OCI-LY3 (cell line): ENCODE results near the gene SLC19A1.

Experiments used
- H2AFZ ChIP-seq: fragments of 200-600, 300-600 bp; shearing (Covaris generic); 2 replicates; pipeline ENCODE4 v1.6.0; 2014; ENCODE audit warnings: antibody characterized with exemption, low read depth, low read length
- H3K27ac ChIP-seq: fragments of 200-600, 300-600 bp; sonication (generic); 2 replicates; pipeline ENCODE4 v1.5.1; 2014; ENCODE audit warnings: mild to moderate bottlenecking, low read length, moderate library complexity, mixed read lengths
- H3K27me3 ChIP-seq: fragments of 200-600, 300-600 bp; sonication (generic); 2 replicates; pipeline ENCODE4 v1.6.1; 2014; ENCODE audit warnings: low read depth, low read length, mixed read lengths
- H3K36me3 ChIP-seq: fragments of 200-600, 300-600 bp; sonication (generic); replicated peaks from 2 replicates; pipeline ENCODE3; 2014; ENCODE audit warnings: low read depth, low read length, mixed read lengths
- H3K4me1 ChIP-seq: fragments of 300-600, 200-600 bp; sonication (generic); 2 replicates; pipeline ENCODE4 v1.6.1; 2014; ENCODE audit warnings: low read length, mixed read lengths
- H3K4me2 ChIP-seq: fragments of 200-600, 300-600 bp; sonication (generic); 2 replicates; pipeline ENCODE4 v1.6.1; 2014; ENCODE audit warnings: low read length, mixed read lengths
- H3K4me3 ChIP-seq: fragments of 300-600, 200-600 bp; sonication (generic); 2 replicates; pipeline ENCODE4 v1.5.1; 2014; ENCODE audit warnings: antibody characterized with exemption, mild to moderate bottlenecking, low read length, moderate library complexity
- H3K79me2 ChIP-seq: fragments of 300-600, 200-600 bp; shearing (Covaris generic); 2 replicates; pipeline ENCODE4 v1.6.1; 2014; ENCODE audit warnings: mild to moderate bottlenecking, low read length, mixed read lengths
- H3K9ac ChIP-seq: fragments of 300-600, 200-600 bp; shearing (Covaris generic); 2 replicates; pipeline ENCODE4 v1.6.0; 2014; ENCODE audit warnings: mild to moderate bottlenecking, low read length, moderate library complexity
- H3K9me3 ChIP-seq: fragments of 200-600, 300-600 bp; shearing (Covaris generic); 2 replicates; pipeline ENCODE4 v1.6.1; 2014; ENCODE audit warnings: low read length, mixed read lengths; ENCODE audit not compliant: insufficient read depth
- H4K20me1 ChIP-seq: fragments of 200-600, 300-600 bp; sonication (generic); 2 replicates; pipeline ENCODE4 v1.6.1; 2016; ENCODE audit warnings: low read length, mixed read lengths; ENCODE audit not compliant: insufficient read depth
- EZH2phosphoT487 ChIP-seq: fragments of 200-600 bp; shearing (Covaris generic); IDR thresholded peaks from 2 replicates; pipeline ENCODE4 v1.6.1; 2018; ENCODE audit warnings: antibody characterized with exemption, mixed run types, low read depth
- TF ChIP-seq, protein P1 (sequence below): fragments of 200-600, 300-600 bp; sonication (generic); IDR thresholded peaks from 2 replicates; pipeline ENCODE4 v1.5.1; 2014; ENCODE audit warnings: antibody characterized with exemption, low read length, low read depth

The SLC19A1 gene

DNA sequence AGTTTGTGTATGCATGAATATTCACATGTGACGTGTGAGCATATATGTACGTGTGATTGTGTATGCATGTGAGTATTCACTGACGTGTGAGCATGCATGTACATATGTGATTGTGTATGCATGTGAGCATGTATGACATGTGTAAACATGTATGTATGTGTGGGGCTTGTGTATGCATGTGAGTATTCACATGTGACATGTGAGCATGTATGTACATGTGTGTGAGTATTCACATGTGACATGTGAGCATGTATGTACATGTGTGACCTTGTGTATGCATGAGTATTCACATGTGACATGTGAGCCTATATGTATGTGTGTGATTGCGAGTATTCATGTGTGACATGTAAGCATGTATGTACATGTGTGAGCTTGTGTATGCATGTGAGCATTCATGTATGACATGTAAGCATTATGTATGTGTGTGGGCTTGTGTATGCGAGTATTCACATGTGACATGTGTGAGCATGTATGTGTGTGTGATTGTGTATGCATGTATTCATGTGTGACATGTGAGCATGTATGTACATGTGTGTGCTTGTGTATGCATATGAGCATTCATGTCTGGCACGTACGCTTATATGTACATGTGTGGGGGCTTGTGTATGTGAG, 89.4 kb downstream of the SLC19A1 start:
- no peaks in the 10 kb centered on the region for H3K36me3 ChIP-seq
- H3K4me3 ChIP-seq = no peak overlapping the region
- H2AFZ ChIP-seq = no peak overlapping the region
- no peaks in the 10 kb centered on the region for H3K27me3 ChIP-seq
- H3K79me2 ChIP-seq = no peaks in the 10 kb centered on the region
- no peak overlapping the region for H3K9ac ChIP-seq
- H3K9me3 ChIP-seq = no peaks in the 10 kb centered on the region
- no peaks in the 10 kb centered on the region for H3K4me1 ChIP-seq
- TF ChIP-seq, protein P1, sequence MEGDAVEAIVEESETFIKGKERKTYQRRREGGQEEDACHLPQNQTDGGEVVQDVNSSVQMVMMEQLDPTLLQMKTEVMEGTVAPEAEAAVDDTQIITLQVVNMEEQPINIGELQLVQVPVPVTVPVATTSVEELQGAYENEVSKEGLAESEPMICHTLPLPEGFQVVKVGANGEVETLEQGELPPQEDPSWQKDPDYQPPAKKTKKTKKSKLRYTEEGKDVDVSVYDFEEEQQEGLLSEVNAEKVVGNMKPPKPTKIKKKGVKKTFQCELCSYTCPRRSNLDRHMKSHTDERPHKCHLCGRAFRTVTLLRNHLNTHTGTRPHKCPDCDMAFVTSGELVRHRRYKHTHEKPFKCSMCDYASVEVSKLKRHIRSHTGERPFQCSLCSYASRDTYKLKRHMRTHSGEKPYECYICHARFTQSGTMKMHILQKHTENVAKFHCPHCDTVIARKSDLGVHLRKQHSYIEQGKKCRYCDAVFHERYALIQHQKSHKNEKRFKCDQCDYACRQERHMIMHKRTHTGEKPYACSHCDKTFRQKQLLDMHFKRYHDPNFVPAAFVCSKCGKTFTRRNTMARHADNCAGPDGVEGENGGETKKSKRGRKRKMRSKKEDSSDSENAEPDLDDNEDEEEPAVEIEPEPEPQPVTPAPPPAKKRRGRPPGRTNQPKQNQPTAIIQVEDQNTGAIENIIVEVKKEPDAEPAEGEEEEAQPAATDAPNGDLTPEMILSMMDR = no peak
- no peak for TF ChIP-seq EZH2phosphoT487
- no peak overlapping the region for H3K27ac ChIP-seq
- no peak overlapping the region for H3K4me2 ChIP-seq
- no peaks in the 10 kb centered on the region for H4K20me1 ChIP-seq

DNA sequence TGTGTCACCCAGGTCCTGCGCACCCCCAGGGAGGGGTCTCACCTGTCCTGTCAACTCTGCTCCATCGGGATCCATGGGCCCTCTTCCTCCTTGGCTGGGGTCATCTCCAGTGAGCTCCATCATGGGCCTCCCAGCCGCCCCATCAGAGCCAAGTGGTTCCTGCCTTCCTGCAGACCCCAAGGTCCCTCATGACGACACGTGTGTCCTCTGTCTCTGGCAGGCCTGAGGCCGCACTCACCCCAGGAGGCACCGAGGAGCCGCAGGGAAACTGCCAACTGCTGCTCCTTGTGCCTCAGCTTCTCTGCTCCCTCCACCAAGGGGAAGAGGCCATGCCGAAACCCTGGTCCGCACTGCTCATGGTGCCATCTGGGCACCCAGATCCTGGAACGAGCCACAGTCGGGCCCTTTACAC, 90.5 kb downstream of the SLC19A1 start:
- no peaks in the 10 kb centered on the region for H3K36me3 ChIP-seq
- no peak overlapping the region for H3K4me2 ChIP-seq
- TF ChIP-seq, protein P1 = no peak
- TF ChIP-seq EZH2phosphoT487 = no peak
- no peaks in the 10 kb centered on the region for H3K79me2 ChIP-seq
- no peak overlapping the region for H3K9ac ChIP-seq
- H3K9me3 ChIP-seq = no peaks in the 10 kb centered on the region
- no peaks in the 10 kb centered on the region for H3K27me3 ChIP-seq
- no peaks in the 10 kb centered on the region for H3K4me1 ChIP-seq
- no peak overlapping the region for H3K27ac ChIP-seq
- H3K4me3 ChIP-seq = no peak overlapping the region
- H4K20me1 ChIP-seq = no peaks in the 10 kb centered on the region
- no peak overlapping the region for H2AFZ ChIP-seq

DNA sequence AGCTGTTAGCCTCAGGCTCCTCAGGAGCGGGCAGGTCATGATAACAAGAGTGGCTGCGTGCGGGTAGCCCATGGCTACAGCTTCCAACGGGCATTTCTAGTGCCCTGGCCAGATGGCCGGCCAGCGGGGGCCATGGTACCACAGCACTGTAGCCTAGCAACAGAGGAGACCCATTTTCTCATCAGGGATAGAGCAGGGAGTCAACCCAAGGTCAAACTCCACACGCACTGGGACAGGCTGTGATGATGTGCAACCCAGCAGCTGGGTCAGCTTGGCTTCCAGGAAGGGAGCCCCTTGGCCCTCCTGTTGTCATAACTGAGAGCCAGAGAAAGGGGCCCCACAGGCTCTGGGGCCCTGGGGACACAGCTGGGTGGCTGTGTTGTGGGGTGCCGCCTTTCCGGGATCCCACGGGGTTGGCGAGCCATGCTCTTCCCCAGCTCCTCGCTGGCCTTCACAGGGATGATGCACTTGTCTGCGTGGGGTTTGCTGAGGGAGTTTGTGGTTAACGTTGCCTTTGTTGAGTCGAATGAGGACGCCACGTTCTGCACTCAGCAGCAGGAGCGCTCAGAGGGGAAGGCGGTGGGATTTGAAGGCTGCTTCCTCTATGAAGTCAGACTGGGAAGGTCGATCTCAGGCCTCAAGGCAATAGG, 91.0 kb downstream of the SLC19A1 start:
- no peak overlapping the region for H3K4me2 ChIP-seq
- H3K27ac ChIP-seq = no peak overlapping the region
- H3K4me1 ChIP-seq = no peaks in the 10 kb centered on the region

DNA sequence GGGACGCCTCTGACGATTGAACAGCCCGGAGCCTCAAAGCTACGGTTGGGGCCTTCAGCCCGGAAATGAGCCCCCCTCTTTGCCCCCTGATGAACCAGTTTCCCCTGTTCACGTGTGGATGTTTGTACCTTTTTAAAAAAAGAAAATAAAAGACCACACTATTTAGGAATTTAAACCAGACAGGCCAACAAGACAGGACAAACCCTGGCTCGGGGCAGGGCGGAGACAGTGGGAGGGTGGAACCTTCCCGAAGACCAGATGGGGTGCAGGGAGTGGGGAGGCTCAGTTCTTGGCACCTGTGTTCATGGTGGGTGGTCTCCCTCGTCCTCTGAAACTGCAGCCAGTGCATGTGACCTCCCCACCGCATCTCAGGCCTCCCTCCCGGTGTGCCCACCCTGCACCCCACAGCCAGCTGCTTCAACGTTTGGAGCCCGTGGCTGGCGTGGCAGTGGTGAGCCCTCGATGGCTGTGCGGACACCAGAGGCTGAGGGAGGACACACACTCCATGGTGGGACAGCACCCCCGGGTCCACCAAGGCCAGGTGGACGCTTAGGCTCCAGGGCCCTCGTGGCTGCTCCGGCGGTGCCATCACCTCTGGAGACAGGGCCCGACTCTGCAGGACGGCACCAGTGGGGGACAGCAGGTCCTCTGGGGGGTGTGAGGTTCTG, 91.7 kb downstream of the SLC19A1 start:
- Histone ChIP-seq H3K9me3 (no peaks in the 10 kb centered on the region), H3K36me3 (no peaks in the 10 kb centered on the region), H3K4me2 (no peak overlapping the region), H4K20me1 (no peaks in the 10 kb centered on the region), H3K79me2 (no peaks in the 10 kb centered on the region), H3K9ac (no peak overlapping the region), H3K27me3 (no peaks in the 10 kb centered on the region), H2AFZ (no peak overlapping the region), H3K4me3 (no peak overlapping the region), H3K4me1 (no peaks in the 10 kb centered on the region), H3K27ac (no peak overlapping the region)
- TF ChIP-seq, protein P1 = no peak
- TF ChIP-seq EZH2phosphoT487 = no peak

More for the DNA sequence above, 91.0 kb downstream of the SLC19A1 start:
- TF ChIP-seq, protein P1 = no peak
- no peak for TF ChIP-seq EZH2phosphoT487
- H3K9me3 ChIP-seq = no peaks in the 10 kb centered on the region
- H3K9ac ChIP-seq = no peak overlapping the region
- H2AFZ ChIP-seq = no peak overlapping the region
- no peaks in the 10 kb centered on the region for H3K36me3 ChIP-seq
- H3K4me3 ChIP-seq = no peak overlapping the region
- H3K79me2 ChIP-seq = no peaks in the 10 kb centered on the region
- H4K20me1 ChIP-seq = no peaks in the 10 kb centered on the region
- H3K27me3 ChIP-seq = no peaks in the 10 kb centered on the region
